ENCODE measurements around the gene PDIA2. TPM values are rescaled to one million over a fixed set of nuclear protein-coding genes. Genes with fewer than 3 reads are reported as not detected.

The PDIA2 gene
- total and polyA plus RNA-seq, 10 of the 15 experiments (the other 5 are each of a cell fraction or from before 2014, with no cell fraction given), result 0.11 to 0.36 TPM; not detected in 8

- TF ChIP-seq MYB (IDR thresholded peaks at IDR 0.05; ENCODE audit: borderline replicate concordance, low read depth, low read length) (no peak), NR2C2 (IDR thresholded peaks at IDR 0.05; ENCODE audit: borderline replicate concordance, control insufficient read depth, insufficient read length, low read depth) (no peak), POLR2A (IDR thresholded peaks at IDR 0.05; ENCODE audit: low read depth, low read length) (no peak), MXI1 (IDR thresholded peaks at IDR 0.05; ENCODE audit: low read depth, low read length) (no peak), BACH1 (IDR thresholded peaks at IDR 0.05; ENCODE audit: borderline replicate concordance) (no peak), ELK1 (IDR thresholded peaks at IDR 0.05; ENCODE audit: low read depth, low read length) (no peak), NFYB (IDR thresholded peaks at IDR 0.05; ENCODE audit: insufficient read depth, low read depth, low read length) (no peak), NR2F1 (conservative IDR thresholded peaks at IDR 0.05) (no peak)
- TF ChIP-seq, protein P1, sequence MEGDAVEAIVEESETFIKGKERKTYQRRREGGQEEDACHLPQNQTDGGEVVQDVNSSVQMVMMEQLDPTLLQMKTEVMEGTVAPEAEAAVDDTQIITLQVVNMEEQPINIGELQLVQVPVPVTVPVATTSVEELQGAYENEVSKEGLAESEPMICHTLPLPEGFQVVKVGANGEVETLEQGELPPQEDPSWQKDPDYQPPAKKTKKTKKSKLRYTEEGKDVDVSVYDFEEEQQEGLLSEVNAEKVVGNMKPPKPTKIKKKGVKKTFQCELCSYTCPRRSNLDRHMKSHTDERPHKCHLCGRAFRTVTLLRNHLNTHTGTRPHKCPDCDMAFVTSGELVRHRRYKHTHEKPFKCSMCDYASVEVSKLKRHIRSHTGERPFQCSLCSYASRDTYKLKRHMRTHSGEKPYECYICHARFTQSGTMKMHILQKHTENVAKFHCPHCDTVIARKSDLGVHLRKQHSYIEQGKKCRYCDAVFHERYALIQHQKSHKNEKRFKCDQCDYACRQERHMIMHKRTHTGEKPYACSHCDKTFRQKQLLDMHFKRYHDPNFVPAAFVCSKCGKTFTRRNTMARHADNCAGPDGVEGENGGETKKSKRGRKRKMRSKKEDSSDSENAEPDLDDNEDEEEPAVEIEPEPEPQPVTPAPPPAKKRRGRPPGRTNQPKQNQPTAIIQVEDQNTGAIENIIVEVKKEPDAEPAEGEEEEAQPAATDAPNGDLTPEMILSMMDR (IDR thresholded peaks at IDR 0.05 in 2 of 3, conservative IDR thresholded peaks at IDR 0.05 in 1 of 3; ENCODE audit: control insufficient read depth in 2 of 3, extremely low read depth in 1 of 3, insufficient read depth in 1 of 3, low read depth in 3 of 3, low read length in 3 of 3), result no peak
These were observed 53.3 kb downstream of the PDIA2 start (continued) for GRCh38 chr16:336269-336668.

Other genes starting within 250 kb of the PDIA2 start
Only the 7 nearest of the 21 such genes appear.
- 40.7 and 41.4 TPM in 2 replicates for gene LUC7L, start 53.7 kb upstream of the PDIA2 start, total RNA-seq (2014; rRNA removed)
- gene LUC7L, start 53.7 kb upstream of the PDIA2 start, total RNA-seq (2014; rRNA removed; fragmentation: Illumina TruSeq; extraction: Trizol), result 35.9 and 40.1 TPM in 2 replicates
- 50.7 and 59.6 TPM in 2 replicates for gene LUC7L, start 53.7 kb upstream of the PDIA2 start, total RNA-seq (2021)
- gene LUC7L, start 53.7 kb upstream of the PDIA2 start, polyA plus RNA-seq (2011; rRNA removed), result 47.4 and 57.4 TPM in 2 replicates
- gene LUC7L, start 53.7 kb upstream of the PDIA2 start, polyA plus RNA-seq (2014; fragmentation: Illumina TruSeq; extraction: Trizol), result 27.9 and 32.1 TPM in 2 replicates
- 10 to 100 TPM in 1 of 2 experiments, 1 to 10 TPM in 1; 2.3 to 10.9 TPM for gene LUC7L, start 53.7 kb upstream of the PDIA2 start, polyA plus RNA-seq (2014; fragmentation: Nextera tagmentation; extraction: Ambion mirVana)
- gene LUC7L, start 53.7 kb upstream of the PDIA2 start, polyA plus RNA-seq (2014; rRNA removed), result 56.9 and 58.9 TPM in 2 replicates
- gene LUC7L, start 53.7 kb upstream of the PDIA2 start, polyA plus RNA-seq (2016; fragmentation: Nextera tagmentation; extraction: Ambion mirVana), result 10 to 100 TPM; 52.3 to 58.9 TPM
- 15.1 and 17.2 TPM in 2 replicates for gene FAM234A, start 48.3 kb upstream of the PDIA2 start, total RNA-seq (2014; rRNA removed)
- gene FAM234A, start 48.3 kb upstream of the PDIA2 start, total RNA-seq (2014; rRNA removed; fragmentation: Illumina TruSeq; extraction: Trizol), result 12.8 and 14.0 TPM in 2 replicates
- 37.2 and 41.4 TPM in 2 replicates for gene FAM234A, start 48.3 kb upstream of the PDIA2 start, total RNA-seq (2021)
- gene FAM234A, start 48.3 kb upstream of the PDIA2 start, polyA plus RNA-seq (2011; rRNA removed), result 3.3 and 6.5 TPM in 2 replicates
- 11.6 and 17.3 TPM in 2 replicates for gene FAM234A, start 48.3 kb upstream of the PDIA2 start, polyA plus RNA-seq (2014; fragmentation: Illumina TruSeq; extraction: Trizol)
- gene FAM234A, start 48.3 kb upstream of the PDIA2 start, polyA plus RNA-seq (2014; fragmentation: Nextera tagmentation; extraction: Ambion mirVana), result 1 to 10 TPM; 1.6 TPM
- gene FAM234A, start 48.3 kb upstream of the PDIA2 start, polyA plus RNA-seq (2014; rRNA removed), result 28.5 and 30.5 TPM in 2 replicates
- gene FAM234A, start 48.3 kb upstream of the PDIA2 start, polyA plus RNA-seq (2016; fragmentation: Nextera tagmentation; extraction: Ambion mirVana), result 10 to 100 TPM; 36.9 to 37.6 TPM
- gene RGS11, start 7.2 kb upstream of the PDIA2 start, total RNA-seq (2014; rRNA removed), result not detected in 2 replicates
- gene RGS11, start 7.2 kb upstream of the PDIA2 start, total RNA-seq (2014; rRNA removed; fragmentation: Illumina TruSeq; extraction: Trizol), result not detected in 2 replicates
- gene RGS11, start 7.2 kb upstream of the PDIA2 start, total RNA-seq (2021), result not detected in 2 replicates
- gene RGS11, start 7.2 kb upstream of the PDIA2 start, polyA plus RNA-seq (2011; rRNA removed), result not detected in 2 replicates
- gene RGS11, start 7.2 kb upstream of the PDIA2 start, polyA plus RNA-seq (2014; fragmentation: Illumina TruSeq; extraction: Trizol), result not detected in 2 replicates
- gene RGS11, start 7.2 kb upstream of the PDIA2 start, polyA plus RNA-seq (2014; fragmentation: Nextera tagmentation; extraction: Ambion mirVana), result not detected
- gene RGS11, start 7.2 kb upstream of the PDIA2 start, polyA plus RNA-seq (2014; rRNA removed), result 0.04 TPM in 1 of 2 replicates, not detected in the other
- not detected for gene RGS11, start 7.2 kb upstream of the PDIA2 start, polyA plus RNA-seq (2016; fragmentation: Nextera tagmentation; extraction: Ambion mirVana)
- not detected in 2 replicates for gene ARHGDIG, start 2.6 kb upstream of the PDIA2 start, total RNA-seq (2014; rRNA removed)
- gene ARHGDIG, start 2.6 kb upstream of the PDIA2 start, total RNA-seq (2014; rRNA removed; fragmentation: Illumina TruSeq; extraction: Trizol), result not detected in 2 replicates
- gene ARHGDIG, start 2.6 kb upstream of the PDIA2 start, total RNA-seq (2021), result not detected in 2 replicates
- gene ARHGDIG, start 2.6 kb upstream of the PDIA2 start, polyA plus RNA-seq (2011; rRNA removed), result not detected in 2 replicates
- gene ARHGDIG, start 2.6 kb upstream of the PDIA2 start, polyA plus RNA-seq (2014; fragmentation: Illumina TruSeq; extraction: Trizol), result not detected in 2 replicates
- not detected for gene ARHGDIG, start 2.6 kb upstream of the PDIA2 start, polyA plus RNA-seq (2014; fragmentation: Nextera tagmentation; extraction: Ambion mirVana)
- gene ARHGDIG, start 2.6 kb upstream of the PDIA2 start, polyA plus RNA-seq (2014; rRNA removed), result not detected in 2 replicates
- not detected for gene ARHGDIG, start 2.6 kb upstream of the PDIA2 start, polyA plus RNA-seq (2016; fragmentation: Nextera tagmentation; extraction: Ambion mirVana)
- gene AXIN1, start 69.6 kb downstream of the PDIA2 start, total RNA-seq (2014; rRNA removed), result 19.1 and 19.9 TPM in 2 replicates
- 11.0 and 11.5 TPM in 2 replicates for gene AXIN1, start 69.6 kb downstream of the PDIA2 start, total RNA-seq (2014; rRNA removed; fragmentation: Illumina TruSeq; extraction: Trizol)
- 25.4 and 27.1 TPM in 2 replicates for gene AXIN1, start 69.6 kb downstream of the PDIA2 start, total RNA-seq (2021)
- 4.7 and 6.0 TPM in 2 replicates for gene AXIN1, start 69.6 kb downstream of the PDIA2 start, polyA plus RNA-seq (2011; rRNA removed)
- 3.8 and 9.3 TPM in 2 replicates for gene AXIN1, start 69.6 kb downstream of the PDIA2 start, polyA plus RNA-seq (2014; fragmentation: Illumina TruSeq; extraction: Trizol)
- gene AXIN1, start 69.6 kb downstream of the PDIA2 start, polyA plus RNA-seq (2014; fragmentation: Nextera tagmentation; extraction: Ambion mirVana), result under 1 TPM; 0.26 to 0.68 TPM
- gene AXIN1, start 69.6 kb downstream of the PDIA2 start, polyA plus RNA-seq (2014; rRNA removed), result 17.2 and 19.2 TPM in 2 replicates
- 1 to 10 TPM; 1.5 to 2.6 TPM for gene AXIN1, start 69.6 kb downstream of the PDIA2 start, polyA plus RNA-seq (2016; fragmentation: Nextera tagmentation; extraction: Ambion mirVana)
- 146 and 151 TPM in 2 replicates for gene MRPL28, start 87.4 kb downstream of the PDIA2 start, total RNA-seq (2014; rRNA removed)
- gene MRPL28, start 87.4 kb downstream of the PDIA2 start, total RNA-seq (2014; rRNA removed; fragmentation: Illumina TruSeq; extraction: Trizol), result 70.1 and 75.0 TPM in 2 replicates
- gene MRPL28, start 87.4 kb downstream of the PDIA2 start, total RNA-seq (2021), result 107 and 115 TPM in 2 replicates
- 74.1 and 113 TPM in 2 replicates for gene MRPL28, start 87.4 kb downstream of the PDIA2 start, polyA plus RNA-seq (2011; rRNA removed)
- gene MRPL28, start 87.4 kb downstream of the PDIA2 start, polyA plus RNA-seq (2014; fragmentation: Illumina TruSeq; extraction: Trizol), result 33.3 and 105 TPM in 2 replicates
- gene MRPL28, start 87.4 kb downstream of the PDIA2 start, polyA plus RNA-seq (2014; fragmentation: Nextera tagmentation; extraction: Ambion mirVana), result 10 to 100 TPM in 1 of 2 experiments, 1 to 10 TPM in 1; 1.6 to 17.9 TPM
- 169 and 186 TPM in 2 replicates for gene MRPL28, start 87.4 kb downstream of the PDIA2 start, polyA plus RNA-seq (2014; rRNA removed)
- 100 to 1,000 TPM; 165 to 185 TPM for gene MRPL28, start 87.4 kb downstream of the PDIA2 start, polyA plus RNA-seq (2016; fragmentation: Nextera tagmentation; extraction: Ambion mirVana)
- 42.5 and 48.8 TPM in 2 replicates for gene PGAP6, start 98.8 kb downstream of the PDIA2 start, total RNA-seq (2014; rRNA removed)
- gene PGAP6, start 98.8 kb downstream of the PDIA2 start, total RNA-seq (2014; rRNA removed; fragmentation: Illumina TruSeq; extraction: Trizol), result 19.7 and 24.2 TPM in 2 replicates
- gene PGAP6, start 98.8 kb downstream of the PDIA2 start, total RNA-seq (2021), result 40.7 and 43.5 TPM in 2 replicates
- gene PGAP6, start 98.8 kb downstream of the PDIA2 start, polyA plus RNA-seq (2011; rRNA removed), result 10.9 and 32.0 TPM in 2 replicates
- 2.8 and 12.6 TPM in 2 replicates for gene PGAP6, start 98.8 kb downstream of the PDIA2 start, polyA plus RNA-seq (2014; fragmentation: Illumina TruSeq; extraction: Trizol)
- gene PGAP6, start 98.8 kb downstream of the PDIA2 start, polyA plus RNA-seq (2014; fragmentation: Nextera tagmentation; extraction: Ambion mirVana), result 1 to 10 TPM in 1 of 2 experiments, under 1 TPM in 1; 0.76 to 2.9 TPM
- gene PGAP6, start 98.8 kb downstream of the PDIA2 start, polyA plus RNA-seq (2014; rRNA removed), result 44.4 and 58.3 TPM in 2 replicates
- gene PGAP6, start 98.8 kb downstream of the PDIA2 start, polyA plus RNA-seq (2016; fragmentation: Nextera tagmentation; extraction: Ambion mirVana), result 1 to 10 TPM; 3.7 to 5.6 TPM